Nephron progenitor cell (in vitro differentiated cells): ENCODE data around the gene SLC25A18.

Experiments used
- DNase-seq: peaks from one replicate; pipeline ENCODE4 v3.0.0; 2021
- H3K27ac Mint-ChIP-seq: 2 replicates; pipeline ENCODE4 v1.8.0; 2021; ENCODE audit warnings: mild to moderate bottlenecking, moderate library complexity, mixed read lengths
- H3K27me3 Mint-ChIP-seq: 2 replicates; pipeline ENCODE4 v1.8.0; 2021; ENCODE audit warnings: mild to moderate bottlenecking, low read depth, mixed read lengths; ENCODE audit not compliant: poor library complexity
- H3K36me3 Mint-ChIP-seq: 2 replicates; pipeline ENCODE4 v1.8.0; 2021; ENCODE audit warnings: low read depth, mixed read lengths
- H3K4me1 Mint-ChIP-seq: 2 replicates; pipeline ENCODE4 v1.8.0; 2021; ENCODE audit warnings: mixed read lengths
- H3K4me3 Mint-ChIP-seq: 2 replicates; pipeline ENCODE4 v1.8.0; 2021; ENCODE audit warnings: mild to moderate bottlenecking, moderate library complexity, mixed read lengths
- H3K9me3 Mint-ChIP-seq: 2 replicates; pipeline ENCODE4 v1.8.0; 2021; ENCODE audit warnings: mild to moderate bottlenecking, moderate library complexity, mixed read lengths
- CTCF ChIP-seq: fragments of 200-600 bp; sonication (generic); IDR thresholded peaks from 2 replicates; pipeline ENCODE4 v1.5.0; 2021; ENCODE audit warnings: antibody characterized with exemption

SLC25A18 gene

GRCh38 chr22:17581056-17581455, 17.8 kb downstream of the SLC25A18 start:
- H3K4me1 Mint-ChIP-seq: no peaks in the 10 kb centered on the region
- no peaks in the 10 kb centered on the region for H3K9me3 Mint-ChIP-seq
- no peak for DNase-seq
- no peak overlapping the region for H3K27ac Mint-ChIP-seq
- no peak overlapping the region for H3K4me3 Mint-ChIP-seq
- TF ChIP-seq CTCF: no peak
- no peaks in the 10 kb centered on the region for H3K36me3 Mint-ChIP-seq
- peaks cover 5% of the 10 kb centered on the region for H3K27me3 Mint-ChIP-seq

- H3K9me3 Mint-ChIP-seq: no peaks in the 10 kb centered on the region
- H3K27me3 Mint-ChIP-seq: peaks cover 5% of the 10 kb centered on the region
Observed at GRCh38 chr22:17581631-17582030, 18.3 kb downstream of the SLC25A18 start.

GRCh38 chr22:17583151-17583550, 19.9 kb downstream of the SLC25A18 start:
- Mint-ChIP-seq H3K9me3 (no peaks in the 10 kb centered on the region), H3K4me3 (no peak overlapping the region), H3K36me3 (no peaks in the 10 kb centered on the region), H3K27me3 (peaks cover 5% of the 10 kb centered on the region), H3K4me1 (peaks cover 5% of the 10 kb centered on the region), H3K27ac (no peak overlapping the region)
- no peak for TF ChIP-seq CTCF
- no peak for DNase-seq

More at GRCh38 chr22:17581631-17582030, 18.3 kb downstream of the SLC25A18 start:
- no peak for DNase-seq
- H3K36me3 Mint-ChIP-seq: no peaks in the 10 kb centered on the region
- H3K27ac Mint-ChIP-seq: no peak overlapping the region
- no peak for TF ChIP-seq CTCF
- H3K4me3 Mint-ChIP-seq: no peak overlapping the region
- no peaks in the 10 kb centered on the region for H3K4me1 Mint-ChIP-seq

- no peaks in the 10 kb centered on the region for H3K9me3 Mint-ChIP-seq
- H3K36me3 Mint-ChIP-seq: peaks cover 16% of the 10 kb centered on the region
Observed at GRCh38 chr22:17586831-17587440, 23.6 kb downstream of the SLC25A18 start.

GRCh38 chr22:17587629-17588028, 24.3 kb downstream of the SLC25A18 start:
- Mint-ChIP-seq H3K27ac (peak overlapping the region; percentile 61), H3K36me3 (peaks cover 23% of the 10 kb centered on the region), H3K9me3 (no peaks in the 10 kb centered on the region), H3K4me3 (no peak overlapping the region), H3K27me3 (no peaks in the 10 kb centered on the region), H3K4me1 (peaks cover 5% of the 10 kb centered on the region)
- DNase-seq: no peak
- TF ChIP-seq CTCF: no peak

More at GRCh38 chr22:17586831-17587440, 23.6 kb downstream of the SLC25A18 start:
- DNase-seq: no peak
- Mint-ChIP-seq H3K27ac (no peak overlapping the region), H3K4me1 (peaks cover 5% of the 10 kb centered on the region), H3K27me3 (no peaks in the 10 kb centered on the region), H3K4me3 (no peak overlapping the region)
- TF ChIP-seq CTCF: no peak

- peaks cover 31% of the 10 kb centered on the region for H3K36me3 Mint-ChIP-seq
- H3K27ac Mint-ChIP-seq: no peak overlapping the region
- DNase-seq: no peak
- H3K27me3 Mint-ChIP-seq: no peaks in the 10 kb centered on the region
- H3K4me1 Mint-ChIP-seq: peaks cover 5% of the 10 kb centered on the region
- no peaks in the 10 kb centered on the region for H3K9me3 Mint-ChIP-seq
- H3K4me3 Mint-ChIP-seq: no peak overlapping the region
- no peak for TF ChIP-seq CTCF
Observed at GRCh38 chr22:17588606-17589005, 25.3 kb downstream of the SLC25A18 start.
